Measurements from ENCODE around the gene KLF12.

GRCh38 chr13:74104661-74105275 lies 29.4 kb downstream of the KLF12 start:
- TF ChIP-seq POLR2A (IDR thresholded peaks at IDR 0.05; ENCODE audit: low read length) (no peak), GATA1 (IDR thresholded peaks at IDR 0.05; ENCODE audit: low read depth, low read length) (no peak)
